Keratinocyte (primary cell): ENCODE data around the gene MYEF2. TPM values are rescaled to one million over a fixed set of nuclear protein-coding genes. Genes with fewer than 3 reads are reported as not detected.

Experiments
- DNase-seq: peaks from one replicate; pipeline ENCODE4 v3.0.0-alpha.2; 2011; ENCODE audit warnings: low read depth, missing footprints, low spot score
- FAIRE-seq: peaks from 2 replicates; lab custom pipeline; 2011; peaks lifted over from hg19 to GRCh38; lab: Jason Lieb, UNC
- H2AFZ ChIP-seq: 2 replicates; pipeline ENCODE4 v1.6.0; 2012; ENCODE audit warnings: low read length, control low read depth, inconsistent platforms; ENCODE audit not compliant: control insufficient read depth
- H3K27ac ChIP-seq: 2 replicates; pipeline ENCODE4 v1.5.1; 2011; ENCODE audit warnings: low read length; ENCODE audit not compliant: control insufficient read depth, insufficient read depth
- H3K27me3 ChIP-seq: 3 replicates; pipeline ENCODE4 v1.6.0; 2011; ENCODE audit warnings: low read length; ENCODE audit not compliant: control insufficient read depth, insufficient read depth; ENCODE audit errors: extremely low read depth
- H3K36me3 ChIP-seq, 2 experiments: 2 replicates in 1 of 2; 3 replicates in 1 of 2; pipeline ENCODE4 v1.5.1; 2011; ENCODE audit warnings: low read length in 2 of 2, mild to moderate bottlenecking in 1 of 2; ENCODE audit not compliant: control insufficient read depth in 2 of 2, insufficient read depth in 2 of 2; ENCODE audit errors: extremely low read depth in 1 of 2
- H3K4me1 ChIP-seq: 3 replicates; pipeline ENCODE4 v1.5.1; 2011; ENCODE audit warnings: low read length; ENCODE audit not compliant: control insufficient read depth, insufficient read depth; ENCODE audit errors: extremely low read depth
- H3K4me2 ChIP-seq: 3 replicates; pipeline ENCODE4 v1.6.0; 2011; ENCODE audit warnings: low read depth, low read length; ENCODE audit not compliant: control insufficient read depth, insufficient read depth; ENCODE audit errors: extremely low read depth
- H3K4me3 ChIP-seq, 3 experiments: fragments of 200-600 bp in 1 of 3; sonication (generic) in 1 of 3; 2 replicates in 2 of 3; 3 replicates in 1 of 3; pipeline ENCODE4 v1.5.1; 2011 to 2016; ENCODE audit warnings: low read length in 3 of 3, mild to moderate bottlenecking in 3 of 3, control low read depth in 2 of 3, inconsistent platforms in 1 of 3, low read depth in 1 of 3, mixed read lengths in 1 of 3, mixed run types in 1 of 3, moderate library complexity in 1 of 3; ENCODE audit not compliant: control insufficient read depth in 2 of 3, insufficient read depth in 2 of 3; ENCODE audit errors: extremely low read depth in 1 of 3
- H3K79me2 ChIP-seq: 2 replicates; pipeline ENCODE4 v1.6.0; 2012; ENCODE audit warnings: low read length; ENCODE audit not compliant: control insufficient read depth, insufficient read depth
- H3K9ac ChIP-seq: 3 replicates; pipeline ENCODE4 v1.6.0; 2011; ENCODE audit warnings: low read length; ENCODE audit not compliant: control insufficient read depth, insufficient read depth; ENCODE audit errors: extremely low read depth
- H3K9me1 ChIP-seq: 3 replicates; pipeline ENCODE4 v1.6.0; 2011; ENCODE audit warnings: low read length; ENCODE audit not compliant: control insufficient read depth, insufficient read depth; ENCODE audit errors: extremely low read depth
- H3K9me3 ChIP-seq: 2 replicates; pipeline ENCODE4 v1.5.1; 2012; ENCODE audit warnings: low read depth, low read length; ENCODE audit not compliant: control insufficient read depth
- H4K20me1 ChIP-seq: 3 replicates; pipeline ENCODE4 v1.6.0; 2011; ENCODE audit warnings: low read length; ENCODE audit not compliant: control insufficient read depth, insufficient read depth; ENCODE audit errors: extremely low read depth
- CTCF ChIP-seq, 3 experiments: IDR thresholded peaks in 1 of 3; conservative IDR thresholded peaks in 1 of 3; optimal IDR thresholded peaks in 1 of 3; 2 replicates in 2 of 3; 3 replicates in 1 of 3; pipeline versions ENCODE3 to v1.5.1; 2011; ENCODE audit warnings: low read length in 3 of 3, mild to moderate bottlenecking in 3 of 3, moderate library complexity in 2 of 3, control low read depth in 1 of 3, inconsistent platforms in 1 of 3; ENCODE audit not compliant: insufficient read depth in 2 of 3; ENCODE audit errors: extremely low read depth in 1 of 3
- EZH2 ChIP-seq: IDR thresholded peaks from one replicate; pipeline ENCODE4 v1.6.1; 2012; ENCODE audit warnings: inconsistent platforms, mild to moderate bottlenecking, low read length, moderate library complexity
- dilution Hi-C: fragments of 300-500 bp; cut with MboI; formaldehyde crosslinking; loops from one replicate; pipeline ENCODE4 v1.7.0; 2020; ENCODE audit warnings: low sequenced_read_pairs; ENCODE audit not compliant: extremely low pct_ligation_motif_present
- polyA minus RNA-seq, 3 experiments: library from RNA; depleted of rRNA, polyadenylated mRNA; stranded (reverse); fragments of >200 nt; gene quantifications; 1 replicate in 1 of 3; 2 replicates in 1 of 3; 3 replicates in 1 of 3; pipeline ENCODE4 v1.2.3, GENCODE V29; 2011
- polyA plus RNA-seq, 5 experiments: library from polyadenylated mRNA; depleted of rRNA in 3 of 5; stranded (reverse) in 3 of 5; stranded (forward) in 1 of 5; unstranded in 1 of 5; fragments of >200 nt; gene quantifications; 1 replicate in 1 of 5; 2 replicates in 3 of 5; 3 replicates in 1 of 5; pipeline versions ENCODE4 v1.2.1 to v1.2.3, GENCODE V29; 2011 to 2012; ENCODE audit warnings: missing spikeins in 2 of 5, low read depth in 1 of 5, low replicate concordance in 1 of 5

Gene MYEF2
- 1.3 to 2.8 TPM (median 1.7 TPM) in 3 replicates for polyA plus RNA-seq
- polyA plus RNA-seq (2011; ENCODE audit: low read depth), result 5.0 TPM
- 1.3 and 2.4 TPM in 2 replicates for polyA plus RNA-seq (2011; cell fraction: cytosol; rRNA removed)
- polyA plus RNA-seq (2011; cell fraction: nucleus; rRNA removed), result 3.5 and 5.6 TPM in 2 replicates
- 2.3 and 2.4 TPM in 2 replicates for polyA plus RNA-seq (2012; ENCODE audit: low replicate concordance)
- polyA minus RNA-seq, result 0.16 to 2.4 TPM (median 0.33 TPM) in 3 replicates
- 4.4 TPM for polyA minus RNA-seq (2011; cell fraction: cytosol; rRNA and poly(A)+ RNA removed)
- polyA minus RNA-seq (2011; cell fraction: nucleus; rRNA and poly(A)+ RNA removed), result 1.5 and 2.8 TPM in 2 replicates

- H3K9ac ChIP-seq, result peak within 1 kb of the TSS; percentile 18
- dilution Hi-C loops, result no loop called here
- TF ChIP-seq EZH2 (no peak), CTCF (optimal IDR thresholded peaks at IDR 0.05 in 1 of 3, IDR thresholded peaks at IDR 0.05 in 1 of 3, conservative IDR thresholded peaks at IDR 0.05 in 1 of 3; ENCODE audit: extremely low read depth in 1 of 3, insufficient read depth in 2 of 3, low read length in 3 of 3) (no peak)
- no peaks in the 10 kb centered on the region for H3K4me1 ChIP-seq
- no peaks in the 10 kb centered on the region for H3K9me1 ChIP-seq
- peaks cover 4% of the 10 kb centered on the region for H3K27me3 ChIP-seq
- no peak for DNase-seq
- no peaks in the 10 kb centered on the region for H4K20me1 ChIP-seq
- FAIRE-seq, result no peak
- peak within 1 kb of the TSS; percentile 35 to 68 (median 55) for H3K4me3 ChIP-seq
- no peaks in the 10 kb centered on the region for H3K79me2 ChIP-seq
- H3K4me2 ChIP-seq, result peak within 1 kb of the TSS; percentile 39
- peak within 1 kb of the TSS; percentile 57 for H2AFZ ChIP-seq
- H3K9me3 ChIP-seq, result no peaks in the 10 kb centered on the region
- no peak within 1 kb of the TSS for H3K27ac ChIP-seq
- no peaks in the 10 kb centered on the region for H3K36me3 ChIP-seq
These were observed at the start of gene MYEF2 for GRCh38 chr15:48177766-48178647. Gene MYEF2, minus strand, starts transcription at chr15:48178295. Its CDS starts 58 bp downstream, at chr15:48178237.

GRCh38 chr15:48225771-48226170 lies 47.7 kb upstream of the MYEF2 start:
- dilution Hi-C loops, result no loop called here
- DNase-seq (no peak), FAIRE-seq (no peak)
- Histone ChIP-seq H3K79me2 (no peaks in the 10 kb centered on the region), H4K20me1 (no peaks in the 10 kb centered on the region), H3K9me3 (no peaks in the 10 kb centered on the region), H3K36me3 (no peaks in the 10 kb centered on the region), H3K4me1 (no peaks in the 10 kb centered on the region), H3K9ac (no peak overlapping the region), H3K9me1 (no peaks in the 10 kb centered on the region), H3K27ac (no peak overlapping the region), H3K27me3 (no peaks in the 10 kb centered on the region), H2AFZ (no peak overlapping the region), H3K4me2 (no peak overlapping the region), H3K4me3 (no peak overlapping the region)
- no peak for TF ChIP-seq EZH2
- no peak for TF ChIP-seq CTCF (optimal IDR thresholded peaks at IDR 0.05 in 1 of 3, IDR thresholded peaks at IDR 0.05 in 1 of 3, conservative IDR thresholded peaks at IDR 0.05 in 1 of 3; ENCODE audit: extremely low read depth in 1 of 3, insufficient read depth in 2 of 3, low read length in 3 of 3)
